RWPE1 (cell line): ENCODE results near the gene OVCA2.
A peak's percentile ranks its signal among the peaks of the same experiment; 100 is the strongest.

Experiments
- CTCF ChIA-PET: fragments of 350-600 bp; sonication (Branson Sonifier 250); formaldehyde crosslinking; extraction: SDS; loops from one replicate; lab custom pipeline; 2021; lab: Yijun Ruan, JAX
- POLR2A ChIA-PET: fragments of 400-600 bp; formaldehyde crosslinking; extraction: SDS; loops from one replicate; lab custom pipeline; 2020; ENCODE audit warnings: antibody characterized with exemption; ENCODE audit not compliant: low non-redundant PET; lab: Yijun Ruan, JAX
- DNase-seq: peaks from one replicate; pipeline ENCODE4 v3.0.0; 2012; ENCODE audit warnings: low spot score
- H3K27ac ChIP-seq: fragments of 450-650 bp; 2 replicates; pipeline ENCODE4 v1.5.1; 2017
- TF ChIP-seq, protein P1 (sequence below): fragments of 450-650 bp; conservative IDR thresholded peaks from 2 replicates; pipeline ENCODE4 v1.5.1; 2017; ENCODE audit warnings: low read depth, mild to moderate bottlenecking

The OVCA2 gene

GRCh38 chr17:2047590-2047989, 5.8 kb downstream of the OVCA2 start:
- H3K27ac ChIP-seq = no peak overlapping the region
- POLR2A ChIA-PET = no interaction called here
- CTCF ChIA-PET = interaction anchor here (0.6 kb wide), 2 partner anchors 167 to 197 kb away, joined by 3 read pairs; no protein-coding TSS in a partner anchor
- no peak for DNase-seq
- TF ChIP-seq, protein P1, sequence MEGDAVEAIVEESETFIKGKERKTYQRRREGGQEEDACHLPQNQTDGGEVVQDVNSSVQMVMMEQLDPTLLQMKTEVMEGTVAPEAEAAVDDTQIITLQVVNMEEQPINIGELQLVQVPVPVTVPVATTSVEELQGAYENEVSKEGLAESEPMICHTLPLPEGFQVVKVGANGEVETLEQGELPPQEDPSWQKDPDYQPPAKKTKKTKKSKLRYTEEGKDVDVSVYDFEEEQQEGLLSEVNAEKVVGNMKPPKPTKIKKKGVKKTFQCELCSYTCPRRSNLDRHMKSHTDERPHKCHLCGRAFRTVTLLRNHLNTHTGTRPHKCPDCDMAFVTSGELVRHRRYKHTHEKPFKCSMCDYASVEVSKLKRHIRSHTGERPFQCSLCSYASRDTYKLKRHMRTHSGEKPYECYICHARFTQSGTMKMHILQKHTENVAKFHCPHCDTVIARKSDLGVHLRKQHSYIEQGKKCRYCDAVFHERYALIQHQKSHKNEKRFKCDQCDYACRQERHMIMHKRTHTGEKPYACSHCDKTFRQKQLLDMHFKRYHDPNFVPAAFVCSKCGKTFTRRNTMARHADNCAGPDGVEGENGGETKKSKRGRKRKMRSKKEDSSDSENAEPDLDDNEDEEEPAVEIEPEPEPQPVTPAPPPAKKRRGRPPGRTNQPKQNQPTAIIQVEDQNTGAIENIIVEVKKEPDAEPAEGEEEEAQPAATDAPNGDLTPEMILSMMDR = no peak

DNA sequence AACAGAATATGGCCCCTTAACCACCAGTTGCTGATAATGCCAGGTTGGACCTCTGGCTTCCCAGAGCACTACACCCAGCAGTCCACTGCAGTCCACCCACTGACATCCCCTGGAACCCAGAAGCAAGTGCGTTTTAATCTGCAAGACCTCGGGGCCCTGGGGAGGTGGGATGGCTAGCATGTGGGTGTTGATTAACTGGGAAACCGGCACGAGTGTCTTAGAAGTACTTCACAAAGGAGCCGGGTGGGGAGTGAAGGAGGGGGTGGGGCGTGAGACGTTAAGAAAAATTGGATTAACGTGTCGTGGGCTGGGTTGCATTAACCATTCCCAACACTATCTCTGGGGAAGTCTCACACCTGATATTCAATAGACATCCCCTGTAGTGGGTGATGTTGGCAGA, 7.0 kb downstream of the OVCA2 start:
- H3K27ac ChIP-seq = no peak overlapping the region; the same call in 1 of the 2 replicates
- no peak for DNase-seq
- ChIA-PET POLR2A (no interaction called here), CTCF (interaction anchor here (0.5 kb wide), 1 partner anchor 288 kb away, joined by 4 read pairs; the partner anchor contains the start of gene TSR1)
- TF ChIP-seq, protein P1 = no peak

DNA sequence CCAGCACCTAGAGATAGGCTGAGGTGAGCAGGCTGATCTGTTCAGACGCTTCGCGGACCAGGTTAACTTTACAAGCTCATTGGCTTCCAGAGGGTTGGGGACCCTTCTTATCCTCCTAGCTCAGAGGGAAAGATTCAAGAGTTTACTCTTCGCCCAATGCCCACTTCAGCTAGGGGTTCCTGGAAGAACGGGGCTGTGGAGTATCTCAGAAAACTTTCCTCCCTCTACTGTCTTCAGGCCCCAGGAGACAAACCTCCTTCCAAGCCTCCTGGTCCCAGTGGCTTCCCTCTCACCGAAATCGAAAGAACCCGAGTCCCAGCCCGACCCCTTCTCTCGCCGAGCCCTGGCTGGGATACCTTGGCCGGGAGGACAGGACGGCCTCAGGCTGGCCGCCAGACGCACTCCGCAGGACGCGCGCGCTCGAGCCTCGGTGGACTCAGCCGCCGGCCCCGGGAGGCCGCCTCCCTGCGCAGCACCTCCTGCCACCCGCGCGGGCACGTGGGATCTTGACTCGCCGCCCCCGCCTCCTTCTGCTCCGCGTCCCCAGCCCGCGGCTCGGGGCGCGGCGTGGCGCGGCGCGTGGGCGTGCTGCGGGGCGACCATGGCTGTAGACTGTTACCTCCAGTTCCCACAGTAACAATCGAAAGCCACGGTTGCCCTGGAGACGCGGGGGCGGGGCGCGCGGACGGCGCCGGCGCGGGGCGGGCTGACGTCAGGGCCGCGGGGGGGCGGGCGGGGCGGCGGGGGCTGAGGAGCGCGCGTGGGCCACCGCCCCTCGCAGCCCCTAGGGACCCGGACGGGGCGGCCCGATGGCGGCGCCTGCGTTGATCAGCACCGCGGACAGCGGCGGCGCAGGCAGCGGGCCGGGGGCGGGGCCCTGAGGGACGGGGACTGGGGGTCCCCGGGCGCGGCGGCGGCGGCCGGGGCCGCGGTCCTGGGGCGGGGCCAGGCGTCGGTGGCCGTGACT, 7.8 kb downstream of the OVCA2 start:
- ChIA-PET CTCF (interaction anchor here (2.7 kb wide), 1 partner anchor 195 kb away, joined by 16 read pairs; no protein-coding TSS in a partner anchor), POLR2A (no interaction called here)
- H3K27ac ChIP-seq = peak overlapping the region; percentile 62
- DNase-seq = peak; percentile 71
- TF ChIP-seq, protein P1 = no peak

DNA sequence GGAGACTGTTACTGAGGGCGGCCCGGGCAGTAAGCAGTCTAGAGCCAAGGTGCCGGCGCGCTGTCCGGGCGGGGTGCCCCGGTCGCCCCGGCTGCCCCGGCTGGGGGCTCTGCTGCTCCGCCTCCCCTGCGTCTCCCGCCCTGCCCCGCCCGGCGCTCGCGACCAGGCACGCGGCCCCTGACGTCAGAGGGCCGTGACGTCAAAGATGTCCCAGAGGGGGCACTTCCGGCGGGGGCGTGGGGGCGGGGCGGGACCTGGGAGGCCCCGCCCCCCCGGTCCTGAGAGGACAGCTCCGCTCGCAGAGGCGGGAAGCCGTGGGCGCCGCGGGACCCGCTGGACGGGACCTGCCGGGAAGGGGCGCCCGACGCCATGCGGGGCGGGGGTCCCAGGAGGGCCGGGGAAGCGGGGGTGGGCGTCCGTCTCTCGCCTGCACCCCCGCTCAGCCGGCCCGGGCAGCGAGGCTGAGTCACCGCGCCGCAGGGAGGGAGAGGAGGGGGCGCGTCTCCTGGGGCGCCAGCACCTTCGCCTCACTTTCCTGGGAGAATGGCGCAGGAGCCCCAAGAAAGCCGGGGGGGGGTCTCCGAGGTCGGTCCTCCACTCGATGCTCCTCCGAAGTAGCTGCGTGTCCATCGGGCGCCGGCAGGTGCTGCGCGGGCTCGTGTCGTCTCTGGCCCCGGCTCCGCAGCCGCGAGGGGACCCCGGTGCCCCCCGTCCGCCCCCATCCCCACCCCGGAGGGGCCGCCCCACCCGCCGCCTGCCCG, 8.7 kb downstream of the OVCA2 start:
- TF ChIP-seq, protein P1 = no peak
- ChIA-PET CTCF (interaction anchor here (2.7 kb wide), 1 partner anchor 194 kb away, joined by 16 read pairs; no protein-coding TSS in a partner anchor), POLR2A (no interaction called here)
- DNase-seq = peak; percentile 71
- H3K27ac ChIP-seq = peak overlapping the region; percentile 62

DNA sequence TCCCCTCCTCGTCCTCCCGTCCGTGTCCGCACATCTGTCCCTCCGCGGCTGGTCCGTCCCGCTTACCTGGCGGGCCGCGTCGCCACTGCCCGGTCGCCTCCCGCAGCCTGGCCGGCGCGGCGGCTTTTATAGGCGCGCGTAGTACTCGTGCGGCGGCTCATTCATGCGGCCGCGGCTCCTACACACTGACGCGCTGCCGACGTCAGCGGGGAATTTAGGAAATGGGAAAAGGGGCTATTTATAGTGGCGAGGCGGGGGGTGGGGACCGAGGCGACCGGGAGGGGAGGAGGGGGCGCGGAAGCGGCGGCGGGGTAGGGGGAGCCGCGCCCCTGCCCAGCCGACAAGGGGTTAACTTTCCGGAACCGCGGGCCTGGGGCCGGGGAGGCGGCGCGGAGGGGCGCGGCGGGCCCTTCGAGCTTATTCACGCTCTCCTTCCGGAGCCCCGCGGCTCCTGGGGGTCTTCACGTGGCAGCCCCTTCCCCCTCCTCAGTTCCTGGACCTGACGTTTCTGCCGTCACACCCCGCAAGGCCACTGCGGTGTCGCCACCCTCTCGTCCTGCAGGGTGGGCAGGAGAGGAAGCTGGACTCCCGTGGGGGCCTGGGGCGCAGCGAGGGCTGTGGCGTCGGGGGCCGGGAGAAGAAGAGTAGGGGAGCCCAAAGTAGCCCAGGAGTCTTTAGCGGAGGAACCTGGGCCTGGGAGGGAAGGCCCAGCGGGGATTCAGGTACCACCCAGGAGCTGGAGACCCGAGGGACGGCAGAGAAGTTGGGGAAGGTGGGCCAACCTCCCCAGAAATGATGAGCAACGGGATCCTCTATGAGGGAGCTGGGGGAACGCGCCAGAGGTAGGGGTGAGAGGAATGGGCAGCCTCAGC, 9.5 kb downstream of the OVCA2 start:
- DNase-seq = no peak
- POLR2A ChIA-PET = no interaction called here
- H3K27ac ChIP-seq = no peak overlapping the region
- CTCF ChIA-PET = interaction anchor here (1.2 to 2.7 kb wide), 2 partner anchors 193 to 231 kb away, joined by 4 to 16 read pairs; no protein-coding TSS in a partner anchor
- TF ChIP-seq, protein P1 = no peak
